Measurements from ENCODE around the gene SMIM15. TPM values are rescaled to one million over a fixed set of nuclear protein-coding genes. Genes with fewer than 3 reads are reported as not detected.

Gene SMIM15
- total RNA-seq, 1 experiment from 2014 or later = 59.9 TPM

DNA sequence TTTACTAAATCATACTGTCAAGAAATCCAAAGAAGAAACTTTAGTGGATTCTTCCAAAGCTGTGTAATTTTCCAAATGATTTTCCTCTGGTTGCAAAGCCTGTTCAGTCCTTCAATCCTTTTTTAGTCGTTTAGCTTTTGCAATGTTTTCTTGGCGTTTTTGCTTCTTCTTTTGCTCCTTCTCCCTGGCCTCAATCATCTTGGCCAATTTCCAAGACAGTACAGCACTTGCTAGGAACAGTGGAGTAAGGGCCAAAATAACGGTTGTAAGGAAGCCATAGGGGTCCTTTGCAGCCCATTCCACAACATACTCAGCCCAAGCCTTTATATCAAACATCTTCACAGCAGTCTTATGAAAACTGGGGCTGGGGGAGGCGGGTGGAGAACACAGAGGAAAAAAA, 2.4 kb downstream of the SMIM15 start:
- DNase-seq (ENCODE audit: low spot score) = no peak

DNA sequence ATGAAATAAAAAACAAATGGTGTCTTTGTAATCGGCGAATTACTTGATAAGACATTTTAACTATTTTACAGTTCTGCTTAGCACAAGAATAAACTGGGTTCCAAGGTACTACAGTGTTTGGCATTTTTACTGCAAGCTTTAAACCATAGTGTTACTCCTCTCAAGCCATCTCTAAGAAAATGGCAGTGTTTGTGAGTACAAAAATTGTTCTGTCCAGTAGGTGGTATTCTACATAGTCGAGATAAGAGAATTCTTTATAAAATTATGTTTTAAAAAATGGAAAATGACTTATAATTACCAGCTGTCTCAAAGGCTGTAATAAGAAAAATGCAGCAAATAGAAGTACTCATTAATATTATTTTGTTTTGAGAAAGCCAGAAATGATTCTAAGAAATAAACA, 3.2 kb downstream of the SMIM15 start:
- no peak for DNase-seq (ENCODE audit: low spot score)

DNA sequence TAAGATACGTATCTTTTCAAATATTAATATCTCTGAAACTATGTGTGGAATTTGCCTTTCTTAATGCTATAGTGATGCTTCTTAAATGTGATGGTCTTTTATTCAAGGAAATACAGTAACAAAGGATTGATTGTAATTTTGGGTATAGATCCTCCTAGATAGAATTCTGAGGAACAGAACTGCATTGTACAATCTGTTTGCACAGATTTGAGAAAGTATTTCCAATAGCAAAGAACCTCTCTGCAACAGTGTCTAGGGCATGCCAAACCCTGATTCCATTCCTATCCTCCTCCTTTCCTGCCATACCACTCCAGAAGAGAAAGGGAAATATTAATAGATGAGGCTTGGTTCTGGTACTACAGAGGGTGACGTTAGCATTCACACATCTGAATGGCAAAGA, 10.4 kb downstream of the SMIM15 start:
- no peak for DNase-seq (ENCODE audit: low spot score)

DNA sequence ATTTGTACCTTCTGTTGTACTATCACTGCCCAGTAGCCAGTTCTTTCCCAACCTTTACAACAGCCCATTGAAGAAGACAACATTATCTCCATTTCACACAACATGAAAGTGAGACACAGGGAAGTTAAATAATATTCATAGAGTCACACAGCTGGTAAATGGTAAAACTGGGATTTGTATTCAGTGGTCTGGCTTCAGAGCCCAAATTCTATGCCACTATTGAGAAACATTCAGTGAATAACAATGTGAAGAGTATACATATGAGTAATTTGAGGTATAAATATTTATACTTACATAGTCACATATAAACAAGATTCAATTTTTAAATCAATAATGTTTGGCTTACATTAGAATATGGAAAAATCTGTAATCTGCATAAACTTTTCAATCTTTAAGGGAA, 13.8 kb downstream of the SMIM15 start:
- no peak for DNase-seq (ENCODE audit: low spot score)

DNA sequence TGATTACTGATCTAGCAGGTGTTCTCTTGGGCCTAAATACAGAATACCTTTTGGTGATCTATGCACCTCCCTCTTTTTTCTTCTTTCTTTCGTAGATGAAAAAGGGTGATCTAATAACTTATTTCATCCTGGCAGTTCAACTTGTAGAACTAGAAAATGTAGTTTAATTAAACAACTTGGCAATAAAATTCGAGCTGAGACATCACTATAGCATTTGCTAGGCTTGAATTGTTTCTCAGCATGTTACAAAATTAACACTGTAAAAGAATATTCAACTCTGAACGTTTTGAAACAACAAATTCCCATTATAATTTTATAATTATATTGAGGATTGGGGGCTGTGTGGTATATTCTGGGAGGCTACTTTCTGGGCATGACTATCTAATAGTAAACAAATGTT, 19.5 kb downstream of the SMIM15 start:
- no peak for DNase-seq (ENCODE audit: low spot score)

DNA sequence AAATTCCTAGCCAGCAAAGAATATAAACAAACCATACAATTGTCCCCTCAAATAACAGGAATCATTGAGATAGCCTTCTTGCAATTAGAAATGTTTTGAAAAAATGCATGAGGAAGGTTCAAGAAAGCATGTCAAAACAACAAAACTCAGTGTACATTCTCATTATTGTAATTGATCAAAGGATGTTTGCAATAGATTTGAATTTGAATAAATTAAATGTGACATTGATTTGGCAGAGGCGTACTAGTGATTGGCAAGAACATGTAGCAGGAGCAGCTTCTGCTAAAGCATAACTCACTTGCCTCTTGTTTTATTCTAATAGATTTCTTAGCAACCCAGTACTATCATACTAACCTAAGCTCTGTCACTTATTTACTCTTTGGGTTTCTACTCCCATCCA, 19.9 kb downstream of the SMIM15 start:
- no peak for DNase-seq (ENCODE audit: low spot score)

DNA sequence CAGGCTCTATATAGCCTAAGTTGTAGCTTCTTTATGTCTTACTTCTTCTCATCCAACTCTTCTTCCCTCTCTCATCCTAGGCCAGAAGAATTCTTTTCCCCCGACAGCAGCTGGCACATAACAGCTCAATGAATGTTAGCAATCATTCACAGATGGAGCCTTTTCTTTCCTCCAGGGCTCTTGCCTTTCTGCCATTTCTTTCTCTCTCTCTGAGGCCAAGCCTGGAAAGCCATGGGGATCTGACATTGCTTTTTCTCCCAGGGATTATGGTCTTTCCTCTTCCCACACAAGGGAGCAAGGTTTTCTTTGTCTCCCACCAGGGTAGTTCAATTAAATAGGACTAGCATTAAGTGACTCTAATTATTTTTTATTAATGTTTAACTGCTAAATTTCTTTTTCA, 20.5 kb downstream of the SMIM15 start:
- DNase-seq (ENCODE audit: low spot score) = no peak

DNA sequence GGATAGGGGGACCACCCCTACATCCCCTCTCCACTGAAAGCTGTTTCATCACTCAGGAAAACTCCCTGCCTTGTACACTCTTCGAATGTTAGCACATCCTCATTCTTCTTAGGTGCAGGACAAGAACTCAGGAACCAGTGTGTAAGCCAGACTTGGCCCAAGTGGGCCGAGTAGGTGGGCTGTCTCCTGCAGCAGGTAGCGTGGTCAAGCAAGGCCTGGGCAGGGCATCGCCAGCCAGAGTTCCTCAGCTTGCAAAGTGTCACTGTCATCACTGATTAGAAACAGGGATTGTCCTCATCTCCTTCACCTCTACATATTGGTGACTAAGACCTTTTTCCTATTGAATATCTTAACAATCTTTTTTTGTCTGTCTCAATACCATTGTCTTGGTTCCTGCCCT, 22.3 kb downstream of the SMIM15 start:
- DNase-seq (ENCODE audit: low spot score) = no peak

DNA sequence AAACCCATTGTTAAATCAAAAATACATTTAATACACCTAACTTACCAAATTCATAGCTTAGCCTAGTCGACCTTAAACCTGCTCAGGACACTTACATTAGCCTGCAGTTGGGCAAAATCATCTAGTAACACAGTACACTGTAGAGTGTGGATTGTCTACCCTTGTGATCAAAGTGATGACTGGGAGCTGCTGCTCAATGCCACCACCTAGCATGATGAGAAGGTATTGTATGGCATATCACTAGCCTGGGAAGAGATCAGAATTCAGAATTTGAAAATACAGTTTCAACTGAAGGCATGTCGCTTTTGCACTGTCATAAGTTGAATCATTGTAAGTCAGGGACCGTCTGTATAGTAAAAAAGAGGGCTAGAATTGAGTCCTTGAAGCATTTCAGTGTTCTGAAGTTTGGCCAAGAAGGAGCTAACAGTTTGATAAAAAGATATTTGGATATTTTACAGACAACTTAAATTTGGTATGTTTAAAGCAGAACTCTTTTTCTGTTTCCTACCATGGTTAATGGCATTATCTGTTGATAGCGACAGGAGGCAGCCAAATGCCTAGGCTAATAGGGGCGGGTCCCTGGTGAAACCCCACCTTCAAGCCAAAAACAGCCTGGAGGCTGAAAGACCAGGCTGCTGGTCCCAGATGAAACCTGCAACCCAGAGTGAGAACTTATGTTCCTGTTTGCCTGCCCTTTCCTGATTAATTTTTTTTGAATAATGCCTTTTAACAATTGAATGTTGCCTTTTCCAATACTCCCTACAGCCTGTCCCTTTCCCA, 23.0 kb downstream of the SMIM15 start:
- DNase-seq (ENCODE audit: low spot score) = no peak

DNA sequence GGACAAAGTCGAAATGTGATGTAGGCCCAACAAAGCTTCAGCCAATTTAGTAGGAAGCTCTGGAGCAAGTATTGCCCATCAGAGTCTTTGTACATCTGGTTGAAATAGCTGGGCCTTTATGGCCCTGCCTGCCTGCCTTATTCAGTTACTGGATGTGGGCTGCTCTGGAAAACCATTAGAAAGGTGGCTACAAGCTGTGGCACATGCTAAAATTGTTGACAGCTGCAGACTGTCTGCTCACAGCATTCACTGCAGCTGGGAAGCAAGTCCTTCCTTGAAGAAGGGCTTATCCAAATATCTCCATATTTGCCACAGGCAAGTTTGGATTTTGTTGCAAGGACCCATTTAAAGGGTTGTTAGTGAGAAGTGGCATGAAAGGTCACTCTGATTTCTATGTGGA, 24.4 kb downstream of the SMIM15 start:
- no peak for DNase-seq (ENCODE audit: low spot score)

DNA sequence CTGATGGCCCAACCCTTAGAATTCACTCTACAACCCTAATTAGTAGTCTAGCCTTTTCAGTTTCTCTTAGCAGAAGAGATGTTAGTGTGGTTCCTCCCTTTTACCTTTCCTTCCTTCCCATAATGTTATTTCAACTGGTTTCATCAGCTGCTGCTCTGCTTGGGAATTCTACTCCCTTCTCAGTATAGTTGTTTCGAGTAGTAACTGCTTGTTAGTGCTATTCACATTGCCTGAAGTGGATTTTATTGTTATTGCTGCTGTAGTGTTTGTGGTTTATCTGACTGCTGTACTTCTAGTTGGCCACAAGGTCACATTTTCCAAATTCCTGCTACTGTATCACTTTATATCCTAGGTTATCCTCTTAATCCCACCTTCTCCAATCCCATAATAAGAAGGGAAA, 29.7 kb downstream of the SMIM15 start:
- DNase-seq (ENCODE audit: low spot score) = peak; percentile 17

DNA sequence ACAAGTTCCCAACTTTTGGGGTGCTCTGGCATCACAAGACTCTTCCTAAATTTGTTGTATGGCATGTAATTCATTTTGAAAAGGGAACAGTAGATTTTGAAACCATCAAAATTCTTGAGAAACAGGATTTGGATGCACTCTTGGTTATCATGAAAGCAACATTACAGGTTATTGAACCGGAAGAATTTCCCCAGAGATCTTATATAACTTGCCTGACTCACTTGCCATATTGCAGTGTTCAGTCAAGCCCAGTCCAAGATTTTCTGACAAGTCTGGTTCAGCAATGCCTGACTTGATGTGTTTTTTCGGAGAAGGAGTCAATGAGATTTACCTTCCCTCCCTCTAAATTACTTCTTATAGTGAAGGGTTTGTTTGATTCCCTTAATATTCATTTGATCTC, 32.0 kb downstream of the SMIM15 start:
- no peak for DNase-seq (ENCODE audit: low spot score)

DNA sequence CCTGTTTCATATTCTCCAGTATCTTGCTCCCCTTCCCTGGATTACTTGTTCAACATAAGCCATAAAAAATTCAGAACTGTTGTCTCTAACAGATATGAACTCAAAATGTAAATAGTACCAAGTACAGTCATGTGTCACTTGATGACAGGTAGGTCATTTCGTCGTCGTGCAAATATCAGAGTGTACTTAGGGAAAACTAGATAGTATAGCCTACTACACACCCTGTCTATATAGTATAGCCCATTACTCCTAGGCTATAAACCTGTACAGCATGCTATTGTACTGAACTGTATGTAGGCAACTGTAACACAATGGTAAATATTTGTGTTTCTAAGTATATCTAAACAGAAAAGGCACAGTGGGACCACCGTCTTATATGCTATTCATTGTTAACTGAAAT, 39.1 kb downstream of the SMIM15 start:
- no peak for DNase-seq (ENCODE audit: low spot score)

DNA sequence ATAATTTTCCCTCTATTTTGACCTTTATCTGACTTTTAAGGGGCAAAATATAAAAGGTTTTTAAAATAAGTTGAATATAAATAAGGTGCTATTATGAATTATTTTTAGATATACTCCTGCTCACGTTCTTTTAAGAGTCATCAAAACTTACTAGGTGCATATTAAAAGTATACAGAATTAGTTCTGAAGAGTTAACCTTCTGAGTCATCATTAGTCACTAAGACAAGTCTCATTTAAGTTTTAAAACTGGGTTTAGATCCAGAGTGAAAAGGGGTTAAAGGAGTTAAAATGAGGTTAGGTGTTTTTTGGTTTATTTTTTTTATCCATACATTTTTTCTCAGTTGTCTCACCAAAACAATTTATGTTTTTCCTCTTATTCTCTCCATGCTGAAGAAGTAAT, 41.7 kb downstream of the SMIM15 start:
- no peak for DNase-seq (ENCODE audit: low spot score)

DNA sequence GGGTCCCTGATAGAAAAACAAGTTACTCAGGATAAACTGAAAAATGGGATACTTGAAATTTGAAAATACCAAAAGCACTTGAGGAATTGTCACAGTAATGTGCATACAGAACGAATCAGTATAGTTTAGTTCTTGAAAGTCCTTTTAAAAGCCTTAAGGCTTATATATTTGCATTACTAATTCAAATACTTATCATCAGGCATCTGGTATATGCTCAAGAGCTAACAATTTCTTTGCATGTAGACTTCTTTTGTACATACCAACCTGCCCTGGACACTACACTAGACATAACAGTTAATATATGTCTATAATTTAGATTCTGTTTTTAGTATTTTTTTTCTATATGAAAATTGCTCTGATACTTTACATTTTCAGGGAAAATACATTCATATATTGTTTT, 43.2 kb downstream of the SMIM15 start:
- no peak for DNase-seq (ENCODE audit: low spot score)

DNA sequence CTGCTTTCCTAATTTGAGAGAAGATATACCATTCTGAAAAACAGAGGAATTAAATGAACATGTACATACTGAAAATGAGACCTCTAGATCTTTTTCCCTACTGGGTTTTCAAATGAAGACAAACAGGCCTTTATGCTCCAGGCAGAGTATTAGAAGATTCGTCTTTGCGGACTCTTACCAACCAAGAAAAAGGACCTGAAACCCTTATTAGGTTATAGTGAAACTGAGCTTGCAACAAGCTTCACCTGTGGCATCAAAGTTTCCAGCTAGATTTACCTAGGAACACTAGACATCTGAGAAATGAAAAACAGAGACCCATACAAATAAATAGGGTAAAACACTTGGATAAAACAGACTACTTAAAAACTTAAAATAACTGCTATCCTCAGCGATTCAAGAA, 46.3 kb downstream of the SMIM15 start:
- no peak for DNase-seq (ENCODE audit: low spot score)

DNA sequence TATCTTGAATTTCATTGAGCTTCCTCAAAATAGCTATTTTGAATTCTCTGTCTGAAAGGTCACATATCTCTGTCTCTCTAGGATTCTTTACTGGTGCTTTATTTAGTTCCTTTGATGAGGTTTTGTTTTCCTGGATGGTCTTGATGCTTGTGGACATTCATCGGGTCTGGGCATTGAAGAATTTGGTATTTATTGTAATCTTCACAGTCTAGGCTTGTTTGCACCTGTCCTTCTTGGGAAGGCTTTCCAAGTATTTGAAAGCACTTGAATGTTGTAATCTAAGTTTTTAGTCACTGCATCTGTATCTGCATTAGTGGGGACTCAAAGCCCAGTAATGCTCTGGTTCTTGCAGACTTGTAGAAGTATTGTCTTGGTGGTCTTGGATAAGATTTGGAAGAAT, 47.8 kb downstream of the SMIM15 start:
- DNase-seq (ENCODE audit: low spot score) = no peak

Other genes starting within 250 kb of the SMIM15 start
- gene ERCC8, start 217.4 kb downstream of the SMIM15 start, total RNA-seq (2014; rRNA removed; shearing (Covaris generic)) = 37.2 and 44.9 TPM in 2 replicates
- 60.2 and 76.2 TPM in 2 replicates for gene NDUFAF2, start 217.3 kb downstream of the SMIM15 start, total RNA-seq (2014; rRNA removed; shearing (Covaris generic))
- 3.8 and 7.0 TPM in 2 replicates for gene ZSWIM6, start 169.8 kb upstream of the SMIM15 start, total RNA-seq (2014; rRNA removed; shearing (Covaris generic))

Data from H4 (cell line).